Measurements from ENCODE around the gene APLP2.

APLP2 gene

DNA sequence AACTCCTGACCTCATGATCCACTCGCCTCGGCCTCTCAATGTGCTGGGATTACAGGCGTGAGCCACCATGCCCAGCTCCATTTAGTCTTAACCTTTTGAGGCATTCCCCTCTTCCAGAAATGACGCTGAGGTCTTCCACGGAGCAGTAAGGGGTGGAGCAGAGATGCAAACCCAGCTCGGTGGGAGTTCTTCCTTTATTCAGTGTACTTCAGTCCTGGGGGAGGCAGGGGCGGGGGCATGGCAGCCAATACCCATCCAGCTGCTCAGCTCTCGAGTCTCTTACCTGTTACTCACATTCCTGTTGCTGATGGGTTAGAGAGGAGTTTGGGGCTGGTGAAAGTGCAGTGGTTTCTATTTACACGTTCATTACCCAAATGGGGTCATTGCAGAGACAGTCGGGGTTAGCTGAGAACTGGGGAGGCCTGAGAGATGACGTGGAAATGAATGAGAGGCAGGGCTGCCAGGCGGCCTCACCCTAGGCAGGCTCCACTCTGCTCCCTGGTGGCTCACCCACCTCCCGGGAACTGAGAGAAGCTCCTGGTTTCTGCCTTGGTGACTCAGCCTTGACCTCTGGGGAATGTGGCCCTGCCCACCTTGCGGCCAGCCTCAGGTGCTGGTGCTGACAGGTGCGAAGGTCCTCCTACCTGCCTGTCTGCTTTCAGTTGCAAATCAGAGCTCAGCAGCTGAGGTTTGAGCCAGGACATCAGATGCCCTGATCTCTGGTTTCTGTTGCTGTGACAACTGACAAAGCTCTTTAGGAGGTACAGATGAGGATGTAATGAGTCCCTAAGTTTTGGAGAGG lies 76.5 kb downstream of the APLP2 start:
- DNase-seq (ENCODE audit: low read depth in 3 of 3): no peak

DNA sequence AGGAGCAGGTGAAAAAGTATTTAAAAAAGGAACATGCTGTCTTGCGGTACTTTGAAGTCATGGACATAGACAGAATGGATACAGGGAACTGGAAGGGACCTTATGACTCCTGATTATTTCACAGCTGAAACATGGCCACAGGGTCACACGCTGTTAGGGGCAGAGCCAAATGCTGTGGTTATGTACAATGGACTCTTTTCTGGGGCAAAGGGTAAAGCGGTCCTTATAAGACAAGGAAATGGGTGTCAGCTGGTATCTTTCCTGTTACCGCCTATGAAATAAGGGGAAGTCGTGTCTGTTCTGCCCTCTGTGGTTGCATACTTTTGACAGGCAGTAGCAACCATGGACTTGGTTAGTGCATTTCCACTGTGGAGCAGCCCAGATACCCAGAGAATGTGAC lies 77.1 kb downstream of the APLP2 start:
- DNase-seq (ENCODE audit: low read depth in 3 of 3): no peak

DNA sequence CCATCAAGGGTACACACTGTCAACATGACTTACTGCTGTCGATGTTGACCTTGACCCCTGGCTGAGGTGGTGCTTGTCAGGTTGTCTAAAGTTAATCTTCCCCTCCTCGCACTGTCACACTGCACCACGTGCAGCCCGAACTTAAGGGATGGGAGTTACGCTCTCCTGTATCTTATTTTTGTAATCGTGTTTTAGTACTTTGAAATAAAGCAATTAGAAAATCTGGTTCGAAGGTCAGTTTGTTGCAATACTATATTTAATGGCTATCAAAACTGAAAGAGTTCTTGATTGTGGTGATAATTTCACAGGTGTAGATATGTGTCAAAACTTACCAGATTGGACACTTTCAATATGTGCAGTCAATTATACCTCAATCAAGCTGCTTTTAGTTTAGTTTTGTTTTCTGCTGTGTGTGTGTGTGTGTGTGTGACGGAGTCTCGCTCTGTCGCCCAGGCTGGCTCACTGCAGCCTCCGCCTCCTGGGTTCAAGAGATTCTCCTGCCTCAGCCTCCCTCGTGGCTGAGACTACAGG lies 79.2 kb downstream of the APLP2 start:
- no peak for DNase-seq (ENCODE audit: low read depth in 3 of 3)

DNA sequence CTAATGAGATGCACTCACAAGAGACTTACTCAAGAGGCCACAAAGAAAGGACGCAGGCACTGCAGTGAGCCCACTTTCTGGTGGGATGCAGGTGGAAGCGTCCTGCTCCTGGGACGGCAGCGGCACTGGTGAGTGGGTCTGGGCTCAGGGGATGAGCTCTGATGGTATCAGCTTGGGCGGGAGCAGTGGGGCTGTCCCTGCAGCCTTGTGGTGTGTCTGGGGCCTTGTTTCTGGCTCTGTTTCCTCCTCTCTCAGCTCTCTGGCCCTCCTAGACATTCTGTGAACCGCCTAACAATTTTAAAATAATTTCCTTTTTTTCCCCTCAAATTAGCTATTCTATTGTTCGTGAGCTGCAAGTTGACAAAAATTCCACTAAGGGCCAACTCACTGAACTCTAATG lies 81.1 kb downstream of the APLP2 start:
- no peak for DNase-seq (ENCODE audit: low read depth in 3 of 3)

DNA sequence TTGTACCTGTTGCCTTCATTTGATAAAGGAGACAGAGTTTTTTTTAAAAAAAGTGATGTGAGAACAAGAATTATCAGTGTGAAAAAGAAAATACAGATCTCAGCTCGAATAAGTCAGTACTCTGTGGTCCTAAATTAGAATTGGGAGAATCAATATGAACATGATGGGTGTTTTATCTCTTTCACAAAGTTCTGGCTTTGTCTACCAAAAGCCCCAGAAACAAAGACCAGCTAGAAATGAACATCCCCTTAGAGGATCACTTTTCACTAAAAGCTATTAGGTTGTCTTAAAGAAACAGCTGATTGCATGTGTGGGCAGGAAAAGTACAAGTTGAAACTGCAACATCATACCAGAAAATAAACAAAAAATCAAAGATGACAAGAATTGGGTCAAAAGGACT lies 81.5 kb downstream of the APLP2 start:
- DNase-seq (ENCODE audit: low read depth in 3 of 3): no peak

DNA sequence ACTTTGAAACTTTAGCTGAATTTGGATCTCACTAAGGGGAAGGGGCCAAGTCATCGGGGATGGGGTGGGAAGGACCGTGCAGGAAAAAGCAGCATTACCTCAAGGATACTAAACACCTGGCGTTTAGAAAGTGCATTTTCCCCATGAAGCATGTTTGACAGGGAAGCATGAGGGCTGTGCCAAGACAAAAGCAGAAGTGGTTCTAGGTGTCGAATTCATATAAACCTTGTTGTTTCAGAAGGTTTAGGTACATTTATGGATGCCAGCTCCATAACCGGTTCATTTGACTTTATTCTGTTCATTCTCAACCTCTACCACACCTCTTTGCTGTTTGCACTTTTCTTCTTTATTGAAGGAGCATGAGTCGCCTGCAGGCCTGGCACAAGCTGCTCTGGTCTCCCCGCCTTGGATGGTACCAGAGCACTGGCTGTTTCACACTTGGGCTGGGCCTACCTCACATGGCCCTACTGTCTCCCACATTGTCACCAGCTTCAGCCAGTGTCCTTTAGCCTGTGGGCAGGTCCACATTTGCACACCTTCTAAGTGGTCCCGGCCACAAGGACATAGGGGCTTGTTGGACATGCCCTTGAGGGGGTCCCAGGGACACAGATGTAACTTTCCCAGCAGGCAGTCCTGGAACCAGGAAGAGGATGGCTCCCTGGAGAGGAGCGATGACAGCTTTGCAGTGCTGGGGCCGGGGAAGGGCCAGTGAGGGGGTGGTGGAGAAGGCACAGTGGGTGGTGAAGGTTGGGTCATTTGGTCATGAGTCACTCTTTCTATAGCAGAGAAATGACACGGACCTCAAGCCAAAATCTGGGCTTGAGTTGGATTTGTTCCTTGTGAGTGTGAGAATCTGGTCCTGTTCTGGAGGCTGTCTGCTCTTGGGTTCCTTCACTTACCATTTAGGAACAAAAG lies 86.7 kb downstream of the APLP2 start:
- DNase-seq (ENCODE audit: low read depth in 3 of 3): no peak

DNA sequence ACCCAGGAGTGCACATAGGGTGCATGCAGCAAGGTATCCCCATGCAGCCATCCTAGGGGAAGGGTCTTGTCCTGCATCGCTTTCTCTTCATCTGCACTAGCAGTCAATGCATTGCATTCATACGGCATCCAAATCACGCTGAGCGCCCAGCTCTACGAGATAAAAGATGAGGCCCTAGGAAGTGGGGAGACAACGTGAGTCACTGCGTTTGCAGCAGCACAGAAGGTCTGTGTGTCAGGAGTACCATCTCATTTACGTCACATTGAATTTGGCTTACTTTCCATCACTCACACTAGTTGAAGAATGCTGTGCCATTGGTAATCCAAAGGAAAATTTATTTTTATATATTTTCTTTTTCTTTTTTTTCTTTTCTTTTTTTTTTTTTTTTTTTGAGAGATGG lies 87.4 kb downstream of the APLP2 start:
- no peak for DNase-seq (ENCODE audit: low read depth in 3 of 3)

DNA sequence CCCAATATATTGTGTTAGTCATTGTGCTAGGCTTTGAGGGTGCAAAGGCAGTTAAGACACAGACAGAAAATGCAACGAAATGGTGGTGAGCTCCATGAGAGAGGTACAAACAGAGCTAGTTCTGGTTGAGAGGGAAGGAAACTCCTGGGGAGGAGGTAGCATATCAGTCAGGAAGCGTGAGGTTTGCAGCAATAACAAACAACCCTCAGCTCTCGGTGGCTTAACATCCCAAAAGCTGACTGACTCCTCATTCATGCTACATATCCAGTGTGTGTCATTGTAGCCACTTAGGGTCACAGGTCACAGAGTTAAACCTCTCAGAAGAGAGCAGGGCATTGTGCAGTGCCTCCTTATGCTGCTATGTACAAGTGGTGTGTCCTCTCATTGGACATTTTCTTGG lies 88.1 kb downstream of the APLP2 start:
- DNase-seq (ENCODE audit: low read depth in 3 of 3): no peak

DNA sequence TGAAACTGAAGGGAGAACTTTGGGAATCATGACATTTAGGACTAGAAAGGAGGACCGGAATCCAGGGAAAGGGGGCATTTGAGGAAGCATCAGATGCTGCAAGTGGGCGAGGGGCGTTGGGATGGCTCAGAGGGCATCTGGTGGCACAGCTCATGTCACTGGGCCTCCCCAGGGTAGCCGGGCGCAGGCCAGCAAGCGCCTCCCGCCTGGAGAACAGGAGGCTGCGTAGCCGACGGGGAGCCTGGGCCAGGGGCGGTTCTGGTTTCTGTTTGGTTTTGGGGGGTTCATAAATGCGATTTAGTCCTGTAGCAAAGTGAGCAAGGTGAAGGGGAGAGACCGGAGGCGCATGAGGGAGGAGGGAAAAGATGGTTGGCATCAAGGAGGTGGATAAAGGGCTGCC lies 89.4 kb downstream of the APLP2 start:
- no peak for DNase-seq (ENCODE audit: low read depth in 3 of 3)

DNA sequence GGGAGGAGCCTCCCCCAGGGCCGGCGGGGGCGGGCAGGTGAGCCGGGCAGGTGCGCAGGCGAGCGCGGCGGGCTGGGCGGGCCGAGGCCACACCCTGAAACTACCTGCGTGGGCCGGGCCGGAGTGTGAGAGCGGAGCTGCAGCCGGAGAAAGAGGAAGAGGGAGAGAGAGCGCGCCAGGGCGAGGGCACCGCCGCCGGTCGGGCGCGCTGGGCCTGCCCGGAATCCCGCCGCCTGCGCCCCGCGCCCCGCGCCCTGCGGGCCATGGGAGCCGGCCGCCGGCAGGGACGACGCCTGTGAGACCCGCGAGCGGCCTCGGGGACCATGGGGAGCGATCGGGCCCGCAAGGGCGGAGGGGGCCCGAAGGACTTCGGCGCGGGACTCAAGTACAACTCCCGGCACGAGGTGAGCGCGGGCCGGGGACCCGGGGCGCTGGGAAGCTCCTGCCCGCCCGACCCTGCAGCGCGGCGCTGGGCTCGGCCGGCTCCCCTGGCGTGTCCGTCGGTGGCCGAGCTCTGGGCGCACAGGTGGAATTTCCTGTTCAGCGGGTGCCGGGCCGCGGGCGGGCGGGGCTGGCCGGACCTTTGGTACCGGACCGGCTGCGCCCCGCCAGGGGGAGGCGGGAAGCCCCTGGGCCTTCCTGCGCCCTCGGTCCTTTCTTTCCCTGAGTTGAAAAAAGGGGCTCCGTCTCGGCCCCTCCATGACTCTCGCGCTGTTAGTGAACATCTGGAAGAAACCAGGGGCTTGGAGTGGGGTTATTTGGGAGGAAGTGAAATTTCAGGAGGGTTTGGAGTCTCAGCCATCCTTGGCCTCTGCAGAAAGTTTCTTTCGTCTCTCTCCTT lies 90.2 kb downstream of the APLP2 start, which contains the start of gene ST14:
Gene ST14 (plus strand): TSS at position 126 of the 841 bp plus-strand sequence. CDS start 198 bp downstream, at position 324.
- no peak for DNase-seq (ENCODE audit: low read depth in 3 of 3)

DNA sequence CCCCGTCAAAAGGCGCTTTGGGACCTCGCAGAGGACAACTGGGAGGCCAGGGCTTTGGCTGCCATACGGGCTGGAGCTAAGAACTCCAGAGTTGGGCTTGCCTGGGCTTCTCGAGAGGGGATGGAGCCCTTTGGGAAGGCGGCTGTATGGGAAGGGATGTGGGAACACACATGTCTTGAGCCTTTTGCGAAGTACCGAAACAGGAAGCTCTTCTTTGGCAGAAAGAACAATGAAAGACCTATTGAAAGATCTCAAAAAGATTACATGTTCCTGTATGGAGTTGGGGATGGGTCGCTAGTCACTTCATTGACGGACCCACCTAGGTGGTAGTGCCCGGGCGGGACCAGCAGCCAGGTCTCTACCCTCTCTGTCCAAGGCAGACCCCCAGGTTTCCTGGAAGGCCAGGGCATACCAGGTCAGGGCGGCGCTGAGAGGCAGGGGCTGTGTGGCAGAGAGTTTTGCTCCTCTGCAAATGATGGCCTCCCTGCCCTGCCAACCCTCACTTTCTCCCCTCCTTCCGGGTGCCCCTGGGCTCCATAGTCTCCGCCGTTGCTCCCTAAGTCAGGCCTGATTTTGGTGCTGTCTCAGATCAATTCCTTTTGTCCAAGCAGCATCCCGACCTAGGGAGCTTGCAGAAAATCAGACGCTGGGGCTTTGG lies 90.9 kb downstream of the APLP2 start:
- no peak for DNase-seq (ENCODE audit: low read depth in 3 of 3)

DNA sequence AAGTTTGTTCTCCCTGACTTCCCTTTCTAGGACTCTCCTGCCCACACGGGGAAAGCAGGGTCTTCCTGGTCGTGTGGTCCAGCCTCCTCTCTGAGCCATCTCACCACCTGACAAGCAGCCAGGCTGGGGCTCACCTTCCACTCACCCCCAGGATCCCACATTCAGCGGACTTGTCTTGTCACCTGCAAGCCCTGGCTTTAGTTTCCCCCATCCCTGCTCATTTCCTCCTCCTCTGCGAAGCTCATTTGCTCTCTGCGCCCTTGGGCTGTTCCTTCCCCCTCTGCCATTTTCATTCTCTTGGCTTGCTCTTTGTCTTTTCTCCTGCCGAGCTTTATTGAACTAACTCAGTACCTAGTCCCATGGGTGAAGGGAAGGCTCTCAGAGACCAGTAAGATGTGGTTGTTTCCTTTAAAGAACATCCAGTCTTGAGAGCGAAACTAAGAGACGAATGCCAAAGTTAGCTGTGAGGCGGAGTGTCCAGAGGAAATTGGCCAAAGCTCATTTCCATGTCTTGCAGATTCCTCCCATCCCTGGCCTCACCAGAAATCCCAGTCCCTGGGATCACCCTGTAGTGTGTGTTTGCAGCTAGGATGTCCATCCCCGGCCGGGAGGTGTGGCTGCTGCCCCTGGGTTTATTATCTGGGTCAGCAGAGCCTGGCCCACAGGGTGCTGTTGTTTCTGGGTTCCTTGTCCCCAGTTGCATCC lies 91.9 kb downstream of the APLP2 start:
- DNase-seq (ENCODE audit: low read depth in 3 of 3): no peak

DNA sequence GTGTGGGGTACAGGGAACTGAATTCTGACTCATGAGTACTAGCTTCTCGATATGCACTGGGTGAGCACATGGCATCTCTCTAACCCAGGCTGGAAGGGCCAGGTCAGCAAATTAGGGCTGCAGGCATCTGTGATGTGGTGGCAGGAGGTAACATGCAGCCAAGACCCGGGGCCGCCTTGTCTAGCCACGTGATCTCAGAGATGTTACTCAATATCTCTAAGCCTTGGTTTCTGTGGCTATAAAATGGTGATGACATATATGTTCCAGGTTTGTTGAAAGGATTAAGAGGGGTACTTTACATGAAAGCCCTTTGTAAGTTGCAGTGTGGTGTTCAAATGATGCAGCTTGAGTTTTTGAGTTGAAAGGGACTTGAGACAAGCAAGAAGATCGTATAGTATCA lies 93.0 kb downstream of the APLP2 start:
- DNase-seq (ENCODE audit: low read depth in 3 of 3): no peak

DNA sequence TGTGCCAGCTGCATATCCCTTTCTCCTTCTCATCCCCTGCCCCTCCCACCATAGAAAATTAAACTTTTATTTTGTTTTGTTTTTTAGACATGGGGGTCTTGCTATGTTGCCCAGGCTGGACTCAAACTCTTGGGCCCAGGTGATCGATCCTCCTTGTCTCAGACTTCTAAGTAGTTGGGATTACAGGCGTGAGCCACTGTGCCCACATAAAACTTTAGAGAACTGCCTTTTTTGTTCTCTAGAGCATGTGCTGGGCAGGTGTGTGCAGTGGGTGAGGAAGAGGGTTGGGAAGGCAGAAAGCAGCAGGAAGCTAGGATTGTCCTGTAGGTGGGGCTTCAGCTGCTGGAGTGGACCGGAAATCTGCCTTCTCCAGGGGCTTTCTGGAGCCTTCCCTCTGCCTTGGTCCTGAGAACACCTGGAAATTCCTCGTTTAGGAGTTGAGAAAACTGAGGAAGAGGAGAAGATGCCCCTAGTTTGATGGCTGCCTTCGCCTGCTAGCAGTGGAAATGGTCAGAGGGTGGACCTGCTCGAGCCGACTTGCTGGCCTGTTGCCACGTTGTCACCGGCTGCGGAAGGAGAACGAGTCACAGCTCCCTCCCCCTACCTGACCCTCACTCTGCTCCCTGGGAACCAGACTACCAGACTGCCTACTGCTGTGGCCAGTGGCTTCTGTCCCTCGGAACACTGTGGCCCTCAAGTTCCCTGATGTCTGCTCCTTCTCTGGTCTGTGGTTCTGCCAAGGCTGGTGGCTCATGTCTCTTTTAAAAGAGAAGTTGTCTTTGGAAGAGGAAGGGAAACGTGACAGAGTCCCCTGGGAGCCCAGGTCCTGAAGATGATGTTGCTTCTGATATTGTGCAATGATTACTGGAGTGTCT lies 93.9 kb downstream of the APLP2 start:
- no peak for DNase-seq (ENCODE audit: low read depth in 3 of 3)

DNA sequence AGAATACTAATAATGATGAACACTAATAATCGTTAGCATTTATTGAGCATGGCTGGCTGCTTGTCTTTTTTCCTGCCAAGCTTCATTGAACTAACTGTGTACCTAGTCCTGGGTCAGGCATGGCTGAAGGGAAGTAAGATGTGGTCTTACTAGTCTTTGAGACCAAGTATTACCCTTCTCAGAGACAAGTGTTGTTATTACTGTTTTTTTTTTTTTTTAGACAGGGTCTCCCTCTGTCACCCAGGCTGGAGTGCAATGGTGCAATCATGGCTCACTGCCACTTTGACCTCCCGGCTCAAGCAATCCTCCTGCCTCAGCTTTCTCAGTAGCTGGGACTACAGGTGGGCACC lies 94.5 kb downstream of the APLP2 start:
- DNase-seq (ENCODE audit: low read depth in 3 of 3): no peak

DNA sequence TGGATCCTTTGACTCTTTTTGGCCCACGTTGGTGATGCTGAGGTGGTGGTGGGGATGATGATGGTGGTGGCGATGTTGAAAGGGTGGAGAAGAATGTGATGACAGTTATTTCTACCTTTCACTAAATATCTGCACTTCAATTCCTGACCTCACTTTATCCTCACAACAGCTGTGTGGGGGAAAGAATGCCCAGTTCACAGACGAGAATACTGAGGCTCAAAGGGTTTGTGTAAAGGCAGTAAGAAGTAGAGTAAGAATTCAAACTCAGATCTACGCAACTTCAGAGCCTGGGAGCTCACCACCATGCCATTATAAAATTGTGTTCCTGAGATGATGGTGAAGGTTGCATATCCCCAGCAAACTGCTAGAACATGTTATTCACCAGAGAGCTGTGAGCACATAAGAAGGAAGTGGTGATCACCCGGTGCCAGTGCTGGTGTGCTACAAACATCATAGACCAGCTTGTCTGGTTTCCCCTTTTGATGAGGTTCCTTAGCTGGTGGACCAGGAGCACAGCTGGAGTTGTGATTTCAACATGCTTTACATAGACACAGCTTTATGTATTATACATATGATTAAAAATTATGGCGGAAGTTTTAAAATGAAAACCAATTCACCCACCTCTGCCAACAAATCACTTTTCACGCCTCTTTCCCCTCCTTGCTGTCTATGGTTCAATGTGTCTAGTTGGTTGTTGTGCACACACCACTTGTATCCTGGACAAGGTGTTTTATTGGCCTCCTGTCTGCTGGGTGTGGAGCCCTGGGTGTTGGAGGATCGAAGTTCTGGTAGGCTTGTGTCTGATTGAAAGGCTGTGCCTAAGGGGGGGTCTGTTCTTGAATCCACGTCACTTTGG lies 96.1 kb downstream of the APLP2 start:
- DNase-seq (ENCODE audit: low read depth in 3 of 3): no peak

DNA sequence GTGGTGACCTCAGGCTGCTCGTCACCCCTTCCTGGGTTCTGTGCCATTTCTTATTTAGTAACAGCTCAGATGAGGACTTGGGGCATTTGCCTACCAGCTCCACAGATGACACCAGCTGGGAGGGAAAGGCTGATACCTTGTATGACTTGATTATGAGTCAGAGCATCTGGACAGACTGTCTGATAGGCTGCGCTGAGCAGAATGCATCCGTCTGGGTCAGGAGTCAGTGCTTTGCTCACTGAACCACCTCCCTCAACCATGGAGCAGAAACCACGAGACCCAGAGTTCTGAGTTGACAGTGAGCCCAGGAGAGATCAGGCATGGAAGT lies 96.7 kb downstream of the APLP2 start:
- DNase-seq (ENCODE audit: low read depth in 3 of 3): no peak

DNA sequence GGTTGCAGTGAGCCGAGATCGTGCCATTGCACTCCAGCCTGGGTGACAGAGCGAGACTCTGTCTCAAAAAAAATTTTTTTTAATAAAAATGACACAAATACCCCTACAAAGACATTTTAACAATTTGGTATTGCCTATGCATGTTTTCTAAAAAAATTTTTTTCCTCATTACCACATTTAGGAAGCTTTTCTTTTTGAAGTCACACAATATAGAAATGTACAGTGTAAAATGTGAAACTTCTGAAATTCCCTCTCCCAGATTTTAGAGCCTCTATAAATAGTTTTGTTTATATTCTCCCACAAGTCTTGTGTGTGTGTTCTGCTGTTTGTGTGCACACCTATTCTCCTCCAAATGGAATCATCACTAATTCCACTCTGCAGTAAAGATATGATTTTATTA lies 97.5 kb downstream of the APLP2 start:
- DNase-seq (ENCODE audit: low read depth in 3 of 3): no peak

DNA sequence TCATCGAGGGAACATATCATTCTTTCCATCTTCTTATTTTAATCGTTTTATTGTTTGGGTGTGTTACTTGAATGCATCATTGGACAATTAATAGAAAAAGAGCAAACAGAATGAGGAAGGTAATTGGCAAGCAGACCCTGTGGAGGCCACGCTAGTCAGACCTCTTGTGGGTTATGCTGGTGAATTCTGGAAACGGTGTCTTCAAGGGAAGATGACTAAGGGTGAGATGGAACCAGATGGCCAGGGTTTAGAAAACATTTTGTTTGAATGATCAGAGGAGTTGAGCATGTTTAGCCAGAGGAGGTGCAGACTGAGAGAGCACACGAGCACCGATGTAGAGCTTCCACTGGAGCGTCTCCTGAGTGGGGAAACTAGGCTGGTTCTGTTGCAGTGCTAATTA lies 98.4 kb downstream of the APLP2 start:
- no peak for DNase-seq (ENCODE audit: low read depth in 3 of 3)
